ENCODE results near the gene PMVK.

PMVK gene

DNA sequence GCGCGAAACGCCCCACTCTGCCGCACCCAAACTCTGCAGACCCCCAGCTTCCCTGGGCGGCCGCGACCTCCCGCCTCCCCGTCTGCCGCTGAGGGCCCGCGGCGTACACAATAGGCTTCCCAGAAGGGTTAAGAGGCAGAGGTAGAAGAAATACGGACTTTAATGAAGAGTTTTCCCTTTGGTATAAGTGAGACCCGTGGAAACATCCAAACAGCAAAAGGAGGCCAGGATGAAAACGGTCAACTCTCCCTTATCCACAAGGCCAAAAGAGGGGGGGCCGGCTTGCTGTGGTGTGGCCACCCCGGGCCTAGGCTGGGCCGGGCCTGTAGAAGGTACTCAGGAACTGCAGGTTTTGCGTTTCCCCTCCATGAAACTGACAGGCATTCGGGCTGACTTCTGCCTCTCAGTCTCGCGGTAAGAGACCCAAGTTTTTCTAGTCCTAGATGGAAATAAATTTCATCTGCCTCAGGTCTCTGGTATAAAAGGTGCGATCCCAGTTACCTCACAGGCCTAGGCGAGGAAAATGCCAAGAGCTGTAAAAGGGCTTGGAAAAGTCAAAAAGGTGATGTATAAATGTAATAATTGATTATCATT is 25.7 kb upstream of the PMVK start:
- TF ChIP-seq CTCF (IDR thresholded peaks at IDR 0.05; ENCODE audit: insufficient read depth, low read length, missing control alignments): no peak
- ChIA-PET POLR2A (interaction anchor here (1.1 to 3.9 kb wide), 6 partner anchors 10 to 123 kb away, joined by 3 to 74 read pairs (median 4); partner anchors contain the start of gene SHC1), CTCF (interaction anchor here (0.7 to 5.0 kb wide), 12 partner anchors 9 to 167 kb away, joined by 3 to 62 read pairs (median 5); partner anchors contain the start of genes CKS1B, LENEP and SHC1)
- DNase-seq (ENCODE audit: low read depth, low spot score): no peak
- peak overlapping the region; percentile 74 for H3K4me3 ChIP-seq (ENCODE audit: low read depth, low read length)

DNA sequence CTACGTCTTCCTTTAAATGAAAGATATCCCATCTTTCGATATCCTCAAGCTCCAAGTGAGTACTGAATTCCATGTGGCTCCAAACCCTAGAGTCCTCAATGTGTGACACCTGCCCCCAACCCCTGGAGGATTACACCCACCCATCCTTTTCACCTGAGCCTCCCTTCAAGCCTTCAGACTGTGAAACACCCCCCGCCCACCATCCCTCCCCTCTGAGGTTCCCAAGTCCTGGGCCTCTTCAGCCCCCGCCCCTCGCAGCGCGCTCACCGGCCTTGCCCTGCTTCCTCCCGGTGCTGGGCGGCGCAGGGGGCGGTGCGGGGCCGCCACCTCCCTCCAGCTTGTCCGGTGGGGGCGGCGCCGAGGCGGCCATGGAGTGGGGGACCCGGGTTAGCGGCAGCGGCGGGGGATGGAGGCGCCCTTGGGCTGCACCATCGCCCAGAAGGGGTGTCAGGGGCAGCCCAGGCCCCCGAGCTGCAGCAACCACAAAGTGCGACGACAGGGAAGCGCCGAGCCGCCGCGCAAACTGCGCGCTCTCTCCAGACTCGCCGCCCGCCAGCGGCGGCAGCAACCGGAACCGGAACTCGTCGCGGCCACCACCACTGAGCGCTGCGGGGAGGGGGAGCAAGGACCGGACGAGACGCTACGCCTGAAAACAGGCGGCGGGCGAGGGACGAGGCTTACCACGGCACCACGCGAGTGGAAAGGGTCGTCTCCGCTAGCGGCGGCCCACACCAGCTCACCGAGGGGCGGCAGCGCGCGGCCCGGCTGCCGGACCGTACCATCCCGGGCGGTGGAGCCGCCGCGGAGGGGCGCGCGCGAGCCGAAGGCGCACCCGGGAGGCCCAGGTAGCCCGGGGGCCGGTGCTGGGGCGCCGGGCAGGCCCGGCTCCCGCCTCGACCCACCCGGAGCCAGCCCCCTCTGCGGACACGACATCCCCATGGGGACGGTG is 25.0 kb upstream of the PMVK start, which contains the start of gene PYGO2:
PYGO2 (minus strand) TSS at position 576 of the 949 bp plus-strand sequence; CDS start at position 370, 206 bp downstream.
- H3K4me3 ChIP-seq (ENCODE audit: low read depth, low read length): peak within 1 kb of the TSS; percentile 74
- ChIA-PET CTCF (interaction anchor here (0.6 to 5.0 kb wide), 22 partner anchors 9 to 402 kb away, joined by 3 to 62 read pairs (median 3); partner anchors contain the start of genes CKS1B, LENEP, SHC1 and ZBTB7B), POLR2A (interaction anchor here (0.9 to 3.9 kb wide), 8 partner anchors 10 to 403 kb away, joined by 3 to 74 read pairs (median 4); partner anchors contain the start of gene SHC1)
- DNase-seq (ENCODE audit: low read depth, low spot score): no peak
- peak; percentile 38 for TF ChIP-seq CTCF (IDR thresholded peaks at IDR 0.05; ENCODE audit: insufficient read depth, low read length, missing control alignments)

DNA sequence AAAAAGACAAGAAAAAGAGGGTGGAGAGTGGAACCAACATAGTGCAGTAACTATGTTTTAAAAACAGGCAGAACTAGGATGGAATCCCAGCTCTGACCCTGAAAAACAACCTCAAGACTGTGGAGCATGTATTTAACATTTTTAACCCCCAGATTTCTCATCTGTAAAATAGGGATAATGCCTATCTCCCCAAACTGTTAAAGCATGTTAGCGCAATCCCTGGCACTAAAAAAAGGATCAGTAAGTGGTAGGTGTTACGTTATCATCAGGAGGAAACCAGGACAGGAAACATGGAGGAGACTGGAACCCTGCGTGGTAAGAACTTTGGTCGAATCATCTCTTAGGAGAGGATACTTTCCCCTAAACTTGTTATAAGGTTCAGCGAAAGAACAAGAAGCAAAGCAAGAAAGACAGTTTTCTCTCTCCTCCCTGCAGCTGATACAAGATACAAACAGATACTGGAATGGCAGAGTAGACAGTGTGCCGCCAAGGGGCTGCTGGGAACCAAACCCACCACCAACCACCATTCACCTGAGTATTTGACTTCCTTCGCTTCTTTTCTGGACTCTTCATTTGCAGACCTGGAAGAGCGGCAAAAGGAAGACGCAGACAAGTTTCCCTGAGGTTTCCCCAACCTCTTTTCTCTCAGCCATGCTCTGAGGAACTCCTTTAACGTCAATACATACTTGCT is 24.1 kb upstream of the PMVK start:
- H3K4me3 ChIP-seq (ENCODE audit: low read depth, low read length): peak overlapping the region; percentile 74
- TF ChIP-seq CTCF (IDR thresholded peaks at IDR 0.05; ENCODE audit: insufficient read depth, low read length, missing control alignments): no peak
- DNase-seq (ENCODE audit: low read depth, low spot score): no peak
- POLR2A ChIA-PET: interaction anchor here (0.7 to 3.9 kb wide), 7 partner anchors 11 to 402 kb away, joined by 3 to 74 read pairs (median 5); partner anchors contain the start of genes FLAD1 and SHC1
- CTCF ChIA-PET: interaction anchor here (0.7 to 5.0 kb wide), 15 partner anchors 11 to 401 kb away, joined by 3 to 62 read pairs (median 4); partner anchors contain the start of genes CKS1B, LENEP, SHC1 and ZBTB7B

- TF ChIP-seq CTCF (IDR thresholded peaks at IDR 0.05; ENCODE audit: insufficient read depth, low read length, missing control alignments): no peak
- ChIA-PET POLR2A (interaction anchor here (0.6 kb wide), 1 partner anchor 1016 kb away, joined by 3 read pairs; no protein-coding TSS in a partner anchor), CTCF (interaction anchor here (0.8 to 5.0 kb wide), 3 partner anchors 37 to 84 kb away, joined by 3 to 62 read pairs (median 4); partner anchors contain the start of gene LENEP)
- no peak overlapping the region for H3K4me3 ChIP-seq (ENCODE audit: low read depth, low read length)
- no peak for DNase-seq (ENCODE audit: low read depth, low spot score)
These were observed 22.9 kb upstream of the PMVK start for GRCh38 chr1:154959426-154959780.

- DNase-seq (ENCODE audit: low read depth, low spot score): no peak
- ChIA-PET POLR2A (interaction anchor here (0.5 to 0.8 kb wide), 2 partner anchors 15 to 25 kb away, joined by 3 to 4 read pairs; no protein-coding TSS in a partner anchor), CTCF (interaction anchor here (0.6 to 5.5 kb wide), 4 partner anchors 18 to 101 kb away, joined by 4 to 62 read pairs (median 18); partner anchors contain the start of gene LENEP)
- TF ChIP-seq CTCF (IDR thresholded peaks at IDR 0.05; ENCODE audit: insufficient read depth, low read length, missing control alignments): no peak
- no peak overlapping the region for H3K4me3 ChIP-seq (ENCODE audit: low read depth, low read length)
These were observed 22.3 kb upstream of the PMVK start for GRCh38 chr1:154958681-154959425.

Data from AG04449 (cell line).